ENCODE results near the gene PLIN3. TPM values are rescaled to one million over a fixed set of nuclear protein-coding genes. Genes with fewer than 3 reads are reported as not detected.

PLIN3 gene
- total and polyA plus RNA-seq, 9 of the 15 experiments (the other 6 are each of a cell fraction or from before 2014, with no cell fraction given): 7.5 to 75.6 (median 43.1) TPM

DNA sequence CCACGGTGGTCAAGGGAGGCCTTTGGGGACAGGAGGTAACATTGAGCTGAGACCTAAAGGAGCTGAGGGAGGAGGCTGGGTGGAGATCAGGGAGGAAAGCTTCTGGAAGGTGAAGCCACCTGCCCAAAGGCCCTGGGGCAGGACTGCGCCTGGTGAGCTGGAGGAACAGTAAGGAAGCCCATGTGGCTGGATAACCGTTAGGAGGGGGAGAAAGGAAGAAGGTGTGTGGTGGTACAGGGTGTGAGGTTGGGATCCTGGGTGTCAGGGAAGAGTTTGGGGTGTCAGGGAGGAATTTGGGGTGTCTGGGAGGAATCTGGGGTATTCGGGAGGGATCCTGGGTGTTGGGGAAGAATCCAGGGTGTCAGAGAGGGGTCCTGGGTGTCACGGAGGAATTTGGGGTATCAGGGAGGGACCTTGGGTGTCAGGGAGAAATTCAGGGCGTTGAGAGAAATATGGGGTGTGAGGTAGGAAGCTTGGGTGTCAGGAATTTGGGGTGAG lies 36.6 kb downstream of the PLIN3 start (continued):
- TF ChIP-seq NBN (IDR thresholded peaks at IDR 0.05; ENCODE audit: low read depth) (0 out of 2 replicates have a peak, but pooled peaks have one; percentile 48), ZNF212 (CRISPR knock-in tag; IDR thresholded peaks at IDR 0.05) (no peak), ZHX1 (conservative IDR thresholded peaks at IDR 0.05; ENCODE audit: low read length) (no peak), FOXJ2 (tag; IDR thresholded peaks at IDR 0.05) (no peak), ZNF253 (CRISPR knock-in tag; conservative IDR thresholded peaks at IDR 0.05) (no peak), KDM4B (IDR thresholded peaks at IDR 0.05; ENCODE audit: borderline replicate concordance in 2 of 2, low read depth in 1 of 2) (no peak), NFRKB (IDR thresholded peaks at IDR 0.05; ENCODE audit: low read depth) (no peak), HDAC2 (IDR thresholded peaks at IDR 0.05) (0 out of 2 replicates have a peak, but pooled peaks have one; percentile 24), RBM34 (IDR thresholded peaks at IDR 0.05; ENCODE audit: borderline replicate concordance, insufficient read depth, low read length) (no peak), FUS (optimal IDR thresholded peaks at IDR 0.05; ENCODE audit: low read depth, low read length) (no peak), PTTG1 (tag; IDR thresholded peaks at IDR 0.05; ENCODE audit: low read depth) (no peak), RFX7 (CRISPR knock-in tag; IDR thresholded peaks at IDR 0.05) (no peak), BRD4 (IDR thresholded peaks at IDR 0.05) (no peak), HNRNPK (IDR thresholded peaks at IDR 0.05; ENCODE audit: low read depth, low read length, poor library complexity, severe bottlenecking) (no peak), FOXA3 (CRISPR knock-in tag; conservative IDR thresholded peaks at IDR 0.05 in 1 of 2, IDR thresholded peaks at IDR 0.05 in 1 of 2) (no peak), NRF1 (conservative IDR thresholded peaks at IDR 0.05 in 1 of 2, IDR thresholded peaks at IDR 0.05 in 1 of 2) (no peak)
- TF ChIP-seq, protein P1, sequence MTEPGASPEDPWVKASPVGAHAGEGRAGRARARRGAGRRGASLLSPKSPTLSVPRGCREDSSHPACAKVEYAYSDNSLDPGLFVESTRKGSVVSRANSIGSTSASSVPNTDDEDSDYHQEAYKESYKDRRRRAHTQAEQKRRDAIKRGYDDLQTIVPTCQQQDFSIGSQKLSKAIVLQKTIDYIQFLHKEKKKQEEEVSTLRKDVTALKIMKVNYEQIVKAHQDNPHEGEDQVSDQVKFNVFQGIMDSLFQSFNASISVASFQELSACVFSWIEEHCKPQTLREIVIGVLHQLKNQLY (CRISPR knock-in tag; conservative IDR thresholded peaks at IDR 0.05): no peak
- TF ChIP-seq, protein P2, sequence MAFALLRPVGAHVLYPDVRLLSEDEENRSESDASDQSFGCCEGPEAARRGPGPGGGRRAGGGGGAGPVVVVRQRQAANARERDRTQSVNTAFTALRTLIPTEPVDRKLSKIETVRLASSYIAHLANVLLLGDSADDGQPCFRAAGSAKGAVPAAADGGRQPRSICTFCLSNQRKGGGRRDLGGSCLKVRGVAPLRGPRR (CRISPR knock-in tag; IDR thresholded peaks at IDR 0.05): no peak
- TF ChIP-seq, protein P3, sequence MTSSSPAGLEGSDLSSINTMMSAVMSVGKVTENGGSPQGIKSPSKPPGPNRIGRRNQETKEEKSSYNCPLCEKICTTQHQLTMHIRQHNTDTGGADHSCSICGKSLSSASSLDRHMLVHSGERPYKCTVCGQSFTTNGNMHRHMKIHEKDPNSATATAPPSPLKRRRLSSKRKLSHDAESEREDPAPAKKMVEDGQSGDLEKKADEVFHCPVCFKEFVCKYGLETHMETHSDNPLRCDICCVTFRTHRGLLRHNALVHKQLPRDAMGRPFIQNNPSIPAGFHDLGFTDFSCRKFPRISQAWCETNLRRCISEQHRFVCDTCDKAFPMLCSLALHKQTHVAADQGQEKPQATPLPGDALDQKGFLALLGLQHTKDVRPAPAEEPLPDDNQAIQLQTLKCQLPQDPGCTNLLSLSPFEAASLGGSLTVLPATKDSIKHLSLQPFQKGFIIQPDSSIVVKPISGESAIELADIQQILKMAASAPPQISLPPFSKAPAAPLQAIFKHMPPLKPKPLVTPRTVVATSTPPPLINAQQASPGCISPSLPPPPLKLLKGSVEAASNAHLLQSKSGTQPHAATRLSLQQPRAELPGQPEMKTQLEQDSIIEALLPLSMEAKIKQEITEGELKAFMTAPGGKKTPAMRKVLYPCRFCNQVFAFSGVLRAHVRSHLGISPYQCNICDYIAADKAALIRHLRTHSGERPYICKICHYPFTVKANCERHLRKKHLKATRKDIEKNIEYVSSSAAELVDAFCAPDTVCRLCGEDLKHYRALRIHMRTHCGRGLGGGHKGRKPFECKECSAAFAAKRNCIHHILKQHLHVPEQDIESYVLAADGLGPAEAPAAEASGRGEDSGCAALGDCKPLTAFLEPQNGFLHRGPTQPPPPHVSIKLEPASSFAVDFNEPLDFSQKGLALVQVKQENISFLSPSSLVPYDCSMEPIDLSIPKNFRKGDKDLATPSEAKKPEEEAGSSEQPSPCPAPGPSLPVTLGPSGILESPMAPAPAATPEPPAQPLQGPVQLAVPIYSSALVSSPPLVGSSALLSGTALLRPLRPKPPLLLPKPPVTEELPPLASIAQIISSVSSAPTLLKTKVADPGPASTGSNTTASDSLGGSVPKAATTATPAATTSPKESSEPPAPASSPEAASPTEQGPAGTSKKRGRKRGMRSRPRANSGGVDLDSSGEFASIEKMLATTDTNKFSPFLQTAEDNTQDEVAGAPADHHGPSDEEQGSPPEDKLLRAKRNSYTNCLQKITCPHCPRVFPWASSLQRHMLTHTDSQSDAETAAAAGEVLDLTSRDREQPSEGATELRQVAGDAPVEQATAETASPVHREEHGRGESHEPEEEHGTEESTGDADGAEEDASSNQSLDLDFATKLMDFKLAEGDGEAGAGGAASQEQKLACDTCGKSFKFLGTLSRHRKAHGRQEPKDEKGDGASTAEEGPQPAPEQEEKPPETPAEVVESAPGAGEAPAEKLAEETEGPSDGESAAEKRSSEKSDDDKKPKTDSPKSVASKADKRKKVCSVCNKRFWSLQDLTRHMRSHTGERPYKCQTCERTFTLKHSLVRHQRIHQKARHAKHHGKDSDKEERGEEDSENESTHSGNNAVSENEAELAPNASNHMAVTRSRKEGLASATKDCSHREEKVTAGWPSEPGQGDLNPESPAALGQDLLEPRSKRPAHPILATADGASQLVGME (CRISPR knock-in tag; IDR thresholded peaks at IDR 0.05): no peak

Measured in K562 (cell line).